Adrenal gland (tissue), 12 donors: Measurements from ENCODE around the gene C1orf105. TPM values are rescaled to one million over a fixed set of nuclear protein-coding genes. Genes with fewer than 3 reads are reported as not detected.

Experiments used
- DNase-seq, 7 donors: peaks; one replicate each; pipeline ENCODE4 v3.0.0-alpha.2; 2019 to 2020
- H3K27ac ChIP-seq, 5 donors: fragments of 200-600 bp; sonication (generic) in 4 of 5; 1 replicate in 3 of 5; 2 replicates in 2 of 5; pipeline versions ENCODE4 v1.5.1 to v1.8.0; 2016 to 2020; ENCODE audit warnings: mild to moderate bottlenecking in 1 of 5
- H3K27me3 ChIP-seq: fragments of 200-600 bp; 2 replicates; pipeline ENCODE4 v1.8.0; 2021
- H3K36me3 ChIP-seq, 2 donors: fragments of 200-600 bp; replicated peaks in 1 of 2; 1 replicate in 1 of 2; 2 replicates in 1 of 2; pipeline versions ENCODE4 v1.5.1 to v1.8.0; 2018 to 2022
- H3K4me1 ChIP-seq, 2 donors: fragments of 200-600 bp; replicated peaks in 1 of 2; 1 replicate in 1 of 2; 2 replicates in 1 of 2; pipeline versions ENCODE4 v1.5.1 to v1.8.0; 2018 to 2021
- H3K4me3 ChIP-seq, 4 donors: fragments of 200-600 bp; sonication (generic) in 3 of 4; one replicate each; pipeline ENCODE4 v1.5.1; 2016 to 2018
- H3K9me3 ChIP-seq, 3 donors: fragments of 200-600 bp; sonication (generic) in 1 of 3; replicated peaks in 1 of 3; 1 replicate in 2 of 3; 2 replicates in 1 of 3; pipeline versions ENCODE4 v1.5.1 to v1.8.0; 2016 to 2021
- POLR2A ChIP-seq, 2 donors: fragments of 450-650 bp; IDR thresholded peaks; one replicate each; pipeline ENCODE4 v1.6.1; 2017; ENCODE audit warnings: antibody characterized with exemption in 2 of 2, mild to moderate bottlenecking in 2 of 2, moderate library complexity in 1 of 2
- whole genome bisulfite sequencing, 4 donors: extraction: QIAGEN DNeasy Blood & Tissue Kit in 2 of 4; methylation state at CpG; one replicate each; pipeline versions ENCODE4 v1.1.5 to v1.1.7; 2013 to 2017; 5-methylcytosine and 5-hydroxymethylcytosine counted together
- intact Hi-C, 2 donors: fragments of 100-400 bp; cut with DNase I; formaldehyde crosslinking; loops; one replicate each; pipeline versions ENCODE4 v1.14.1 to v1.15.0; 2022 to 2023
- polyA plus RNA-seq, 3 donors: library from polyadenylated mRNA; stranded (reverse); fragments of 200-250 nt in 2 of 3; fragments of 350-450 nt in 1 of 3; fragmentation: Illumina TruSeq in 1 of 3; extraction: RNeasy Lipid Tissue Mini Kit (QIAGEN cat#74804) in 1 of 3; gene quantifications; one replicate each; pipeline ENCODE4 v1.2.3, GENCODE V29; 2013 to 2014
- total RNA-seq, 9 donors: library from RNA; depleted of rRNA in 4 of 9; stranded (reverse); fragments of >200 nt in 4 of 9; fragments of 120-200 nt in 1 of 9; fragmentation: NEBNext Ultra II Directional in 1 of 9; extraction: Animal tissue kit (Norgen Biotek cat#: 25700) in 1 of 9; gene quantifications; one replicate each; pipeline versions ENCODE4 v1.1.0 to v1.2.4, GENCODE V29; 2013 to 2023
- TF ChIP-seq, protein P1 (sequence below), 6 experiments: fragments of 450-650 bp in 4 of 6; fragments of 200-600 bp in 2 of 6; sonication (generic) in 1 of 6; IDR thresholded peaks; 1 replicate in 5 of 6; 2 replicates in 1 of 6; pipeline versions ENCODE4 v1.5.1 to v1.8.0; 2016 to 2021; ENCODE audit warnings: antibody characterized with exemption in 6 of 6, mild to moderate bottlenecking in 2 of 6, moderate library complexity in 1 of 6
- donor health status: healthy with polysubstance abuse.
- donor health status: Bipolar disorder and iron deficiency.
- donor health status: DM: yes; HTN: yes; CAD: no.
- donor health status: DM: no; HTN: no; CAD: no.
- donor health status: DM: no; HTN: no; CAD: no.
- donor health status: DM: yes; HTN: yes; CAD: no.

The C1orf105 gene
- total and polyA plus RNA-seq, 12 donors: 0.37 to 0.80 (median 0.39) TPM; not detected in 9

DNA sequence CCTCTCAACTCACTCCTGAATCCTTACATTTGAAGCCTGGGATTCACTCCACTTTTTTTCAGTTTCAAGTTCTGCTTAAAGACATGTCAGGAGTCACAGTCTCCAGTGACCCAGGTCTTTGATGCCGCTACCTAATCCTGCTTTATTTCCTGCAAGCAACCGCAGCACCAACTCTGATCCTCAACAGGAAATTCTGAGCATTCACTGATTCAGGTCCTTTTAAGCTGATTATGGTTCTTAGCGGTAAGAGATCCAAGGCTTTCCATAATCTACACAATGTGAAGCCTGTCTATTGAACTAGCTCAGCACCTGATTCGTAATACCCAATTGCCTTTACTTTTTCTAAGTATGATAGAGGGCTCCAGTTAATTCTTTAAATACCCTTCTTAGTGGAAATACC lies 67.1 kb downstream of the C1orf105 start:
- H3K4me1 ChIP-seq: no peaks in the 10 kb centered on the region
- no peaks in the 10 kb centered on the region for H3K27me3 ChIP-seq
- no peaks in the 10 kb centered on the region for H3K9me3 ChIP-seq
- WGBS, 4 donors: 67 to 87% (median 76%) methylated on average over 4 of the region's 4 CpGs
- H3K36me3 ChIP-seq: no peaks in the 10 kb centered on the region
- TF ChIP-seq POLR2A (IDR thresholded peaks at IDR 0.05): no peak
- TF ChIP-seq, protein P1, sequence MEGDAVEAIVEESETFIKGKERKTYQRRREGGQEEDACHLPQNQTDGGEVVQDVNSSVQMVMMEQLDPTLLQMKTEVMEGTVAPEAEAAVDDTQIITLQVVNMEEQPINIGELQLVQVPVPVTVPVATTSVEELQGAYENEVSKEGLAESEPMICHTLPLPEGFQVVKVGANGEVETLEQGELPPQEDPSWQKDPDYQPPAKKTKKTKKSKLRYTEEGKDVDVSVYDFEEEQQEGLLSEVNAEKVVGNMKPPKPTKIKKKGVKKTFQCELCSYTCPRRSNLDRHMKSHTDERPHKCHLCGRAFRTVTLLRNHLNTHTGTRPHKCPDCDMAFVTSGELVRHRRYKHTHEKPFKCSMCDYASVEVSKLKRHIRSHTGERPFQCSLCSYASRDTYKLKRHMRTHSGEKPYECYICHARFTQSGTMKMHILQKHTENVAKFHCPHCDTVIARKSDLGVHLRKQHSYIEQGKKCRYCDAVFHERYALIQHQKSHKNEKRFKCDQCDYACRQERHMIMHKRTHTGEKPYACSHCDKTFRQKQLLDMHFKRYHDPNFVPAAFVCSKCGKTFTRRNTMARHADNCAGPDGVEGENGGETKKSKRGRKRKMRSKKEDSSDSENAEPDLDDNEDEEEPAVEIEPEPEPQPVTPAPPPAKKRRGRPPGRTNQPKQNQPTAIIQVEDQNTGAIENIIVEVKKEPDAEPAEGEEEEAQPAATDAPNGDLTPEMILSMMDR (IDR thresholded peaks at IDR 0.05): no peak
- no peak overlapping the region for H3K27ac ChIP-seq
- DNase-seq: no peak
- intact Hi-C loops: no loop called here
- no peak overlapping the region for H3K4me3 ChIP-seq

- no peak overlapping the region for H3K27ac ChIP-seq
- H3K4me1 ChIP-seq: no peaks in the 10 kb centered on the region
- H3K4me3 ChIP-seq: no peak overlapping the region
- H3K36me3 ChIP-seq: no peaks in the 10 kb centered on the region
- no peaks in the 10 kb centered on the region for H3K9me3 ChIP-seq
- intact Hi-C loops: no loop called here
- 83 to 94% (median 89%) methylated on average over 3 of the region's 3 CpGs for WGBS, 4 donors
- TF ChIP-seq, protein P1 (IDR thresholded peaks at IDR 0.05): no peak
- TF ChIP-seq POLR2A (IDR thresholded peaks at IDR 0.05): no peak
- no peak for DNase-seq
- H3K27me3 ChIP-seq: no peaks in the 10 kb centered on the region
These were observed 67.9 kb downstream of the C1orf105 start for GRCh38 chr1:172488393-172488792.

DNA sequence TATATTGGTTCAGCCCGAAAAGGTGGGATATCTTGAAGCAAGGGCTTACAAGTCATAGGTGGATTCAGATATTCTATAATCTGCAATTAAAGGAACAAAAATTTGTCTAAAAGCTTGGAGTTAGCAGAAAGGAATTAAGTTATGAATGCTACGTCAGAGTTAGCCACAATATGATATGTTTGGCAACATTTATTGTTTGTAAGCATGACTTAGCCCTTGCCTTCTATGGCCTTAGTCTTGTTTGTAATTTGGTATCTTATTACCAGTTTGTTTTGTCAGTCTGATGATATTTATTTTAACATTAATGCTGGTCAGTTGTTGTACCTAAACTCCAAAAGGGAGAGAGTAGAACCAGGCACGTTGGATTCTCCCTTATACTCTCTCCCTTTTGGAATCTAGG lies 69.4 kb downstream of the C1orf105 start:
- H3K27me3 ChIP-seq: no peaks in the 10 kb centered on the region
- no peak overlapping the region for H3K27ac ChIP-seq
- no peaks in the 10 kb centered on the region for H3K9me3 ChIP-seq
- 73 to 91% (median 83%) methylated on average over 3 of the region's 3 CpGs for WGBS, 4 donors
- no peak for DNase-seq
- intact Hi-C loops: no loop called here
- TF ChIP-seq POLR2A (IDR thresholded peaks at IDR 0.05): no peak
- TF ChIP-seq, protein P1 (IDR thresholded peaks at IDR 0.05): no peak
- no peaks in the 10 kb centered on the region for H3K4me1 ChIP-seq
- no peak overlapping the region for H3K4me3 ChIP-seq
- H3K36me3 ChIP-seq: no peaks in the 10 kb centered on the region

DNA sequence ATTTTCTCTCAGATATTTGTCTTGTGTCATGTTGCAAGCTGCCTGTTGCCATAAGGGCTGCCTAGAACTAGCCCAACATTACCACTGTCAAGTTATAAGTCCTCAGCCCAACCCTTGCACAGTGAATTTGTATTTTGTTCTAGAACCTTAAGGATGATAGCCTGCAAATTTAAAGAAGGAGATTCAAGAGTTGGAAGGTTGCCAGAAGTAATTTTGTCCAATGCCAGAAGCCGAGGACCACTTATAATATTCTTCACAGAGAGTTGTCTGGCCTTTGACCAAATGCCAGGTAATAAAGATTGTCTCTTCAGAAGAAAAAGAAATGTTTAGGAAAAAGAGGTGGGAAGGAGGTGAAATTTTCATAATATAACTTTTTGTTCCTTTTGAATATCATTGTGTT lies 71.9 kb downstream of the C1orf105 start:
- Histone ChIP-seq H3K27ac (no peak overlapping the region), H3K4me1 (peaks cover 10 to 11% of the 10 kb centered on the region in 2 donors), H3K9me3 (no peaks in the 10 kb centered on the region), H3K27me3 (no peaks in the 10 kb centered on the region), H3K4me3 (no peak overlapping the region), H3K36me3 (no peaks in the 10 kb centered on the region)
- DNase-seq: no peak
- TF ChIP-seq POLR2A (IDR thresholded peaks at IDR 0.05): no peak
- TF ChIP-seq, protein P1 (IDR thresholded peaks at IDR 0.05): no peak
- intact Hi-C loops: no loop called here
- WGBS, 4 donors: 65 to 76% (median 75%) methylated on average over 1 of the region's 1 CpG
